ENCODE measurements around the gene MOB1A. TPM values are rescaled to one million over a fixed set of nuclear protein-coding genes. Genes with fewer than 3 reads are reported as not detected.

Gene MOB1A
- total and polyA plus RNA-seq, 2 of the 13 experiments (the other 11 are each of a cell fraction or from before 2014, with no cell fraction given), result 48.2 to 139 TPM

GRCh38 chr2:74119912-74120825 lies 58.5 kb downstream of the MOB1A start (continued):
- TF ChIP-seq AHDC1 (CRISPR knock-in tag; IDR thresholded peaks at IDR 0.05; ENCODE audit: borderline replicate concordance), result peak; percentile 78; the same call in 1 of the 2 replicates
- TF ChIP-seq MZF1 (CRISPR knock-in tag; IDR thresholded peaks at IDR 0.05; ENCODE audit: borderline replicate concordance), result peak; percentile 60; the same call in 1 of the 2 replicates
- no peak for TF ChIP-seq CEBPZ (IDR thresholded peaks at IDR 0.05; ENCODE audit: low read length)
- TF ChIP-seq PHB2 (IDR thresholded peaks at IDR 0.05; ENCODE audit: partially characterized antibody), result no peak
- TF ChIP-seq HMG20B (CRISPR knock-in tag; conservative IDR thresholded peaks at IDR 0.05), result 0 out of 2 replicates have a peak, but pooled peaks have one; percentile 30
- TF ChIP-seq HOMEZ (CRISPR knock-in tag; IDR thresholded peaks at IDR 0.05; ENCODE audit: low read depth), result peak; percentile 90
- no peak for TF ChIP-seq KDM1A (CRISPR knock-in tag; IDR thresholded peaks at IDR 0.05)
- TF ChIP-seq KLF12 (CRISPR knock-in tag; IDR thresholded peaks at IDR 0.05; ENCODE audit: borderline replicate concordance), result peak; percentile 94
- peak; percentile 90 for TF ChIP-seq TFDP2 (CRISPR knock-in tag; IDR thresholded peaks at IDR 0.05)
- TF ChIP-seq CBX5 (CRISPR knock-in tag; IDR thresholded peaks at IDR 0.05; ENCODE audit: borderline replicate concordance), result peak; percentile 99
- no peak for TF ChIP-seq ZNF672 (CRISPR knock-in tag; IDR thresholded peaks at IDR 0.05)
- no peak for TF ChIP-seq ZNF260 (CRISPR knock-in tag; IDR thresholded peaks at IDR 0.05; ENCODE audit: borderline replicate concordance, low read depth)
- no peak for TF ChIP-seq TRAFD1 (CRISPR knock-in tag; IDR thresholded peaks at IDR 0.05; ENCODE audit: borderline replicate concordance)
